Activated CD4-positive, alpha-beta memory T cell treated with anti-CD3 and anti-CD28 coated beads, Interleukin-2, amount 10 ng/mL, durations not matched to agents 7 days and 5 days (primary cell): Measurements from ENCODE around the gene ATP2B1. TPM values are rescaled to one million over a fixed set of nuclear protein-coding genes. Genes with fewer than 3 reads are reported as not detected.

Experiments used
- CTCF ChIA-PET: fragments of 350-600 bp; sonication (Branson Sonifier 250); formaldehyde crosslinking; loops from one replicate; lab custom pipeline; 2021; ENCODE audit warnings: antibody characterized with exemption, inconsistent platforms; lab: Charles Lee
- POLR2A ChIA-PET: fragments of 350-600 bp; sonication (Branson Sonifier 250); formaldehyde crosslinking; loops from one replicate; lab custom pipeline; 2021; ENCODE audit warnings: antibody characterized with exemption; lab: Charles Lee
- DNase-seq: peaks from one replicate; pipeline ENCODE4 v3.0.0-alpha.2; 2020
- H3K27ac Mint-ChIP-seq: one replicate; pipeline ENCODE4 v1.8.0; 2021; ENCODE audit warnings: mild to moderate bottlenecking, mixed read lengths
- H3K27me3 Mint-ChIP-seq: one replicate; pipeline ENCODE4 v1.8.0; 2021; ENCODE audit warnings: mixed read lengths
- H3K36me3 Mint-ChIP-seq: one replicate; pipeline ENCODE4 v1.8.0; 2021; ENCODE audit warnings: low read depth, mixed read lengths
- H3K4me1 Mint-ChIP-seq: one replicate; pipeline ENCODE4 v1.8.0; 2021; ENCODE audit warnings: mixed read lengths
- H3K4me3 Mint-ChIP-seq: one replicate; pipeline ENCODE4 v1.8.0; 2021; ENCODE audit warnings: mild to moderate bottlenecking, mixed read lengths
- H3K9me3 Mint-ChIP-seq: one replicate; pipeline ENCODE4 v1.8.0; 2021; ENCODE audit warnings: mixed read lengths
- total RNA-seq, 2 experiments: library from RNA; stranded (reverse); gene quantifications; one replicate each; pipeline ENCODE4 v1.2.3, GENCODE V29; 2021

The ATP2B1 gene
- total RNA-seq, 2 experiments from 2014 or later = 29.7 to 33.4 TPM

DNA sequence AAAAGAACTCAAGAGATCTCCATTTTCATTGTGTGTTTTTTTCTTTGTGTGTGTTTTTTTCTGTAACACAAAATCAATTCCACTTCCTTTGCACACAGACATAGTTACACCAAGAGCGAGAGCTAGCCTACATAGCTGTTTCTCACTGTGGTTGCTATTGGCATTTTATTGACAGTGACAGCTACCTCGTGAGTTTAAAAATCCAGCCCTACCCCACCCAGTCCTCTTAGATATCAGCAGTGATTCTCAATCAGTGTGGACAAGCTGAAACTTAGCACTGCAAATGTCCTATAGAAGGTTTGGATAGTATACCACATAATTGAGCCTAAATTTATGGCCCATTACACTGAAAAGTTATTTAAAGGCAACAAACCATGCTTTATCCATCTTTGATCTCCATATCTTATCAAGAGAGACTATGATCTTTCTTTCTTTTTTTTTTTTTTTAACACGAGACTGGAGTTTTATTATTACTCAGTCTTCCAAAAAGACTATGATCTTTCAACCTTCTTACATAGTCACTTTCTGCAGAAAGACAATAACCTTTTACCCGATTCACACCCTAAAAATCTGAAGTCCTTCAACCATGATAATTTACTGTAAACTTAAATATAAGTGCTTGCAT is 46.8 kb downstream of the ATP2B1 start:
- no peaks in the 10 kb centered on the region for H3K9me3 Mint-ChIP-seq
- DNase-seq = no peak
- no peak overlapping the region for H3K4me3 Mint-ChIP-seq
- peaks cover 13% of the 10 kb centered on the region for H3K36me3 Mint-ChIP-seq
- ChIA-PET POLR2A (interaction anchor here (2.5 kb wide), 1 partner anchor 47 kb away, joined by 14 read pairs; the partner anchor contains the start of gene ATP2B1), CTCF (no interaction called here)
- H3K27ac Mint-ChIP-seq = no peak overlapping the region
- H3K4me1 Mint-ChIP-seq = peaks cover 22% of the 10 kb centered on the region
- no peaks in the 10 kb centered on the region for H3K27me3 Mint-ChIP-seq

DNA sequence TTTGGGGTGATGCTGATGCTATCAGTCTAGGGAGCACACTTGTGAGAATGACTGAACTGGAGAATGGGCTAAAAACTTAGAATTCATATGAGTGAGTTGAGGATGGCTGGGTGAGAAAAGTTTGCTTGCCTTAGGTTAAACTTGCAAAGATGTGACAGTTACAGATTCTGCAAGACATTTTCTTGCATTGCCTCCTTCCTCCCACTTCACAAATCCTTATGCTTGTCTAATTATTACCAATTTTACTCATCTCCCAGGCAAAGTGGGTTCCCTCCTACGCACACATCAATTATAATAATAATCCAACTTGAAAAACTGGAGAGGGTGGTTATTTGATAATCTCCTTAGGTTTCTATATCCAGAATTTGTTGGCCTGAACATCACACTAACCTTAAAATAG is 50.9 kb downstream of the ATP2B1 start:
- ChIA-PET CTCF (no interaction called here), POLR2A (interaction anchor here (0.6 kb wide), 1 partner anchor 65 kb away, joined by 3 read pairs; no protein-coding TSS in a partner anchor)
- H3K27ac Mint-ChIP-seq = no peak overlapping the region
- DNase-seq = no peak
- peaks cover 25% of the 10 kb centered on the region for H3K36me3 Mint-ChIP-seq
- no peak overlapping the region for H3K4me3 Mint-ChIP-seq
- peaks cover 5% of the 10 kb centered on the region for H3K9me3 Mint-ChIP-seq
- peaks cover 10% of the 10 kb centered on the region for H3K4me1 Mint-ChIP-seq
- no peaks in the 10 kb centered on the region for H3K27me3 Mint-ChIP-seq

DNA sequence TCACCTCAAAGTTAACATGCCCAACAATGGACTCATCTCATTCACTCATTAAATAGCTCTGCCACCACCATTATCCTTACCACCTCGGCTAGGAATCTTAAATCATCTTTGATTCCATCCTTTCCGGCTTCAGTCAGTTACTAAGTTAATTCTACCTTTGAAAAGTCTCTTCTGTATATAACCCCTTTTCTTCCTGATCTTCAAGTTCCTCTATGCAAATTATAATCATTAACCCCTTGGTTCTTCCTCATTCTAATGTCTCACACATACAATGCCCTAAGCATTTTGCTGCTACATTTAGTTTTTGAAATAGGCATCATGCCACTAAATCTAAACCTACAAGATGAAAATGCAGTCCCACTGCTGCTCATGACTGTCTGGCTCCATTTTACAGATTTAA is 51.6 kb downstream of the ATP2B1 start:
- H3K9me3 Mint-ChIP-seq = peaks cover 6% of the 10 kb centered on the region
- H3K27ac Mint-ChIP-seq = no peak overlapping the region
- no peak for DNase-seq
- POLR2A ChIA-PET = no interaction called here
- no peak overlapping the region for H3K4me3 Mint-ChIP-seq
- peaks cover 30% of the 10 kb centered on the region for H3K36me3 Mint-ChIP-seq
- H3K27me3 Mint-ChIP-seq = no peaks in the 10 kb centered on the region
- CTCF ChIA-PET = no interaction called here
- H3K4me1 Mint-ChIP-seq = peaks cover 7% of the 10 kb centered on the region

DNA sequence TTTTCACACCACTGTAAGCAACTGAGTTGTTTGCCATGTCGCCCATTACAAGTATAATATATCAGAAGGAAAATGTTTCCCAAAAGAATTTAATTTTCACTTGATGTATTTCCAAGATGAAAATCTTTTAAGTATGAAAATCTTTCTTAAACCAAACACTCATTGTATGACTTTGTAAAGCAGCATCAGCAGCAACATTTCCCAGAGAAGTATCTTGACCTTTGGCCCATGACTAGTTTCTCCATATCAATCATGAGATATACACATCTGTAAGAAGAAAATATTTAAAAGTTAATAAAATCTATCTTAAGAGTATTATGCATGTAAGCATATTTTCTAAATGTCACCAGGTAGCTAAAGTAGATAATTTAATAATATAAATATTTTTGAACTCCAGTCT is 52.8 kb downstream of the ATP2B1 start:
- H3K27ac Mint-ChIP-seq = no peak overlapping the region
- DNase-seq = no peak
- no peak overlapping the region for H3K4me3 Mint-ChIP-seq
- ChIA-PET CTCF (no interaction called here), POLR2A (no interaction called here)
- H3K27me3 Mint-ChIP-seq = no peaks in the 10 kb centered on the region
- peaks cover 8% of the 10 kb centered on the region for H3K9me3 Mint-ChIP-seq
- no peaks in the 10 kb centered on the region for H3K4me1 Mint-ChIP-seq
- peaks cover 38% of the 10 kb centered on the region for H3K36me3 Mint-ChIP-seq

DNA sequence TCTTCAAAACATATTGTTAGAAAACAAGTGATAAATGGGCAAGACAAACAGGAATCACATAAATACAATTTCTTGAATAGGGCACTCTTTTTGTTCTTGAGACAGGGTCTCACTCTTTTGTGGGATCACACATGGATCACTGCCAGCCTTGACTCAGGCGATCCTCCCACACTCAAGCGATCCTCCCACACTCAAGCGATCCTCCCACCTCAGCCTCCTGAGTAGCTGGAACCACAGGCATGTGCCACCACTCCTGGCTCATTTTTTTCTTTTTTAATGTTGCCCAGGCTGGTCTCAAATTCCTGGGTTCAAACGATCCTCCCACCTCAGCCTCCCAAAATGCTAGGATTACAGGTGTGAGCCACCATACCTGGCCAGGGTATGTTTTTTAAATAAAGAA is 57.4 kb downstream of the ATP2B1 start:
- Mint-ChIP-seq H3K4me3 (no peak overlapping the region), H3K9me3 (peaks cover 11% of the 10 kb centered on the region)
- CTCF ChIA-PET = no interaction called here

DNA sequence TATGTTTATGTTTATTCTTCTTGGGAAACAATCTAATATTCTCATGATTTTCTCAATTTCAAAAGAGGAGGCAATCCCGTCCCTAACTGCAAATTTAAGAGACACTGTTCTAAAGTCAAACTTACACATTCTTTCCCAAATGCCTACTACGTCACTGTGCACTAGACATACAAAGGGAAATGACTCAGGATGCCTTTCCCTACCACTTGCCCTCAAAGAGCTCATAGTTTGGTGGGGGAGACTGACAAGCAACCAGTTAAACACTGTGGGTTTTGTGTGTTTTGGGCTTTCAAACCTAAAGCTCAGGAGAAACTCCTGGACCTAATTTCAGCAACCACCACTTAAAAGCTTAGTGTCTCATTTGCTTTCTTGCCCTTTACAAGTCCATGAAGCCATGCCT is 58.4 kb downstream of the ATP2B1 start:
- no peaks in the 10 kb centered on the region for H3K4me1 Mint-ChIP-seq
- peaks cover 46% of the 10 kb centered on the region for H3K36me3 Mint-ChIP-seq
- H3K9me3 Mint-ChIP-seq = peaks cover 11% of the 10 kb centered on the region
- ChIA-PET CTCF (no interaction called here), POLR2A (no interaction called here)
- H3K4me3 Mint-ChIP-seq = no peak overlapping the region
- no peak for DNase-seq
- no peaks in the 10 kb centered on the region for H3K27me3 Mint-ChIP-seq
- H3K27ac Mint-ChIP-seq = no peak overlapping the region

More for the DNA sequence above, 57.4 kb downstream of the ATP2B1 start:
- no peak for DNase-seq
- no peaks in the 10 kb centered on the region for H3K27me3 Mint-ChIP-seq
- POLR2A ChIA-PET = no interaction called here
- no peaks in the 10 kb centered on the region for H3K4me1 Mint-ChIP-seq
- H3K36me3 Mint-ChIP-seq = peaks cover 46% of the 10 kb centered on the region
- no peak overlapping the region for H3K27ac Mint-ChIP-seq

DNA sequence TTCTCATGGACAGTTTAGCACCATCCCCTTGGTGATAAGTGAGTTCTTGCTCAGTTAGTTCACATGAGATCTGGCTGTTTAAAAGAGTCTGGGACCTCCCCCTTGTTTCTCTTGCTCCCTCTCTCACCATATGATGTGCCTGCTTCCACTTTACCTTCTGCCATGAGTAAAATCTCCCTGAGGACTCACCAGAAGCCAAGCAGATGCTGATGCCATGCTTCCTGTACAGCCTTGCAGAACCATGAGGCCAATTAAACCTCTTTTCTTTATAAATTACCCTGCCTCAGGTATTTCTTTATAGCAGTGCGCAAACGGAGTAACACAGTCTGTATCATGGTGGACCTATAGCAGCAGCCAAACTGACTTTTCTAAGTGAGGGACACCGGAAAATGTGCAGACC is 58.8 kb downstream of the ATP2B1 start:
- no peak for DNase-seq
- ChIA-PET CTCF (no interaction called here), POLR2A (no interaction called here)
- no peak overlapping the region for H3K4me3 Mint-ChIP-seq
- H3K36me3 Mint-ChIP-seq = peaks cover 42% of the 10 kb centered on the region
- H3K4me1 Mint-ChIP-seq = no peaks in the 10 kb centered on the region
- no peak overlapping the region for H3K27ac Mint-ChIP-seq
- H3K27me3 Mint-ChIP-seq = no peaks in the 10 kb centered on the region
- peaks cover 11% of the 10 kb centered on the region for H3K9me3 Mint-ChIP-seq

DNA sequence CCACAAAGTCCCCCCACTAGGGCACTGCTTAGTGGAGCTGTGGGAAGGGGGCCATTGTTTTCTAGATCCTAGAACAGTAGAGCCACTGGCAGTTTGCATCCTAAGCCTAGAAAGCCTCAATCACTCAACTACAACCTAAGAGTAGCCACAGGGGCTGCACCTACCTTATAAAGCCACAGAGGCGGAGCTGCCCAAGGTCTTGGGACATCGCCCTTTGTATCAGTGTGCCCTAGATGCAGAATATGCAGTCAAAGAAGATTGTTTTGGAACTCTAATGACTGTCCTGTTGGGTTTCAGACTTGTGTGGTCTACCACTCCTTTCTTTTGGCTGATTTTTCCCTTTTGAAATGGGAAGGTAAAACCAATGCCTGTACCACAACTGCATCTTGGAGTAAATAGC is 59.5 kb downstream of the ATP2B1 start:
- Mint-ChIP-seq H3K4me3 (no peak overlapping the region), H3K9me3 (peaks cover 11% of the 10 kb centered on the region), H3K36me3 (peaks cover 41% of the 10 kb centered on the region), H3K27me3 (no peaks in the 10 kb centered on the region), H3K27ac (no peak overlapping the region), H3K4me1 (no peaks in the 10 kb centered on the region)
- ChIA-PET CTCF (no interaction called here), POLR2A (no interaction called here)
- no peak for DNase-seq

DNA sequence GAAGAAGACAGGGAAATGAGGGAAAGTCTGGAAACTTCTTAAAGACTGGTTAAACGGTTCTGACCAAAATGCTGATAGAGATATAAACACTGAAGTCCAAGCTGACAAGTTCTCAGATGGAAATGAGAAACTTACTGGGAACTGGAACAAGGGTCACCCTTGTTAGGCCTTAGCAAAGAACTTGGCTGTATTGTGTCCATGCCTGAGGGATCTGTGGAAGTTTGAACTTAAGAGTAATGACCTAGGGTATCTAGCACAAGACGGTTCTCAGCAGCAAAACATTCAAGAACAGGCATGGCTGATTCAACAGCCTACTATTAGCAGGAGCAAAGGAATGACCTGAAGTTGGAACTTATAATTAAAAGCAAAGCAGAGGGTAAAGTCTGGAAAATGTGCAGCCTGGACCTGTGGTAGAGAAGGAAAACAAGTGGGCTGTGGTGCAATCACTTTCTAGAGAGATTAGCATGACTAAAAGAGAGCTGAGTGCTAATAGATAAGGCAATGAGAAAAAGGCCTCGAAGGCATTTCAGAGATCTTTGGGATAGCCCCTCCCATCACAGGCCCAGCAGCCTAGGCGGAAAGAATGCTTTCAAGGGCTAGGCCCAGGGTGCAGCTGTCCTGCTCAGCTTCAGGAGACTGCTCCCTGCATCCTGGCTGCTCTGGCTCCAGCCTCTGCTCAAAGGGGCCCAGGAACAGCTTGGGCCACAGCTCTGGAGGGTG is 60.3 kb downstream of the ATP2B1 start:
- Mint-ChIP-seq H3K4me3 (no peak overlapping the region), H3K27ac (no peak overlapping the region), H3K36me3 (peaks cover 34% of the 10 kb centered on the region), H3K9me3 (peaks cover 6% of the 10 kb centered on the region), H3K27me3 (no peaks in the 10 kb centered on the region), H3K4me1 (no peaks in the 10 kb centered on the region)
- ChIA-PET POLR2A (no interaction called here), CTCF (no interaction called here)
- no peak for DNase-seq

DNA sequence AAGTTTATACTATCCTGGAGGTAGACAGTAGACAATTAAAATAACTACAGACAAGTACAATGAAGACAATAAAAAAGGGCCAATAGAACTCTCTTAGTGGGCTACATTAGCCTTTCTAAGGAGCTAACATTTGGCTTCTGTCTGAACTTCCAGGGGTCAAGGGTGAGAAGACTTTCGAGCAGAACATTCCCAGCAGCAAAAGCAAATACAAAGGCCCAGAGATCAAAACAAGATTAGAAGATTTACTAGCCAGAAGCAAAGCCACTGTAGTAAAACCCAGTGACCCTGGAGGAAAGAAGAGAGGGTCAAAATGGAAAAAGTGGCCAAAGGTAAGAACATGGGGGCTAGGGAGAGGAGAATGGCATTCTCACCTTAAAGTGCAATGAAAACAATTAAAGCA is 63.2 kb downstream of the ATP2B1 start:
- POLR2A ChIA-PET = no interaction called here
- no peak overlapping the region for H3K27ac Mint-ChIP-seq
- peaks cover 4% of the 10 kb centered on the region for H3K9me3 Mint-ChIP-seq

DNA sequence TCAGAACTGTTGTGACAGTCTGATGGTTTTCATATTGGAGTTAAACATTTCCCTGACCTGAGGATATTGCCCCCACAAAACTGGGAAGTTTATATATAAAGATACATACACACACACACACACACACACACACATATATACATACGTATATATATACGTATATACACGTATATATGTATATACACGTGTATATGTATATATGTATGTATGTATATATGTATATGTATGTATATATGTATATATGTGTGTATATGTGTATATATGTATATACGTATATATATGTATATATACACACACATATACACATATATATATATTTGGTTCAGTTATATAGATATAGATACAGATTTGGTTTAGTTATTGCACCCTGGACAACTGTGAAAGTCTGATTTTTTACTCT is 65.7 kb downstream of the ATP2B1 start:
- ChIA-PET CTCF (no interaction called here), POLR2A (no interaction called here)
- no peaks in the 10 kb centered on the region for H3K4me1 Mint-ChIP-seq
- H3K4me3 Mint-ChIP-seq = no peak overlapping the region
- H3K36me3 Mint-ChIP-seq = peaks cover 27% of the 10 kb centered on the region
- H3K27me3 Mint-ChIP-seq = no peaks in the 10 kb centered on the region
- DNase-seq = no peak
- H3K27ac Mint-ChIP-seq = no peak overlapping the region
- peaks cover 1% of the 10 kb centered on the region for H3K9me3 Mint-ChIP-seq

More for the DNA sequence above, 63.2 kb downstream of the ATP2B1 start:
- CTCF ChIA-PET = no interaction called here
- no peak for DNase-seq
- H3K36me3 Mint-ChIP-seq = peaks cover 28% of the 10 kb centered on the region
- no peaks in the 10 kb centered on the region for H3K27me3 Mint-ChIP-seq
- no peak overlapping the region for H3K4me3 Mint-ChIP-seq
- no peaks in the 10 kb centered on the region for H3K4me1 Mint-ChIP-seq

DNA sequence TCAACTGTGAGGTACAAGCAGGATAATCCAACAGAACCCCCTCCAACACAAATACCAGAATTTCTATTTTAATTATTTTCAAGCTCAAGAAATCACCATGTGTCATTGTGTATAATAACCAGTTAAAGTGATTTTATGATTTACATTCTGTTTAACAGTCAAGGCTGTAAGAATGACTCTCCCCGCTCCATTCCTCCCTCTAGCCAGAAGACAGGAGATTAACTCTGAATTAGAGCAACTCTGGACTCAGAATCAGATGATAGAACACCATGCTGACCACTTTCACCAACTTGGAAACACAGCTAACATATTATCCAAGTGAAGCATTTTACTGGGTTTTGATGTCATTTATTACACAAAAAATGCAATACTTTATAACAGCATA is 71.9 kb downstream of the ATP2B1 start:
- POLR2A ChIA-PET = no interaction called here
- Mint-ChIP-seq H3K27ac (no peak overlapping the region), H3K9me3 (peaks cover 1% of the 10 kb centered on the region), H3K4me1 (peaks cover 14% of the 10 kb centered on the region), H3K36me3 (peaks cover 44% of the 10 kb centered on the region), H3K4me3 (no peak overlapping the region), H3K27me3 (no peaks in the 10 kb centered on the region)
- CTCF ChIA-PET = no interaction called here
- no peak for DNase-seq

DNA sequence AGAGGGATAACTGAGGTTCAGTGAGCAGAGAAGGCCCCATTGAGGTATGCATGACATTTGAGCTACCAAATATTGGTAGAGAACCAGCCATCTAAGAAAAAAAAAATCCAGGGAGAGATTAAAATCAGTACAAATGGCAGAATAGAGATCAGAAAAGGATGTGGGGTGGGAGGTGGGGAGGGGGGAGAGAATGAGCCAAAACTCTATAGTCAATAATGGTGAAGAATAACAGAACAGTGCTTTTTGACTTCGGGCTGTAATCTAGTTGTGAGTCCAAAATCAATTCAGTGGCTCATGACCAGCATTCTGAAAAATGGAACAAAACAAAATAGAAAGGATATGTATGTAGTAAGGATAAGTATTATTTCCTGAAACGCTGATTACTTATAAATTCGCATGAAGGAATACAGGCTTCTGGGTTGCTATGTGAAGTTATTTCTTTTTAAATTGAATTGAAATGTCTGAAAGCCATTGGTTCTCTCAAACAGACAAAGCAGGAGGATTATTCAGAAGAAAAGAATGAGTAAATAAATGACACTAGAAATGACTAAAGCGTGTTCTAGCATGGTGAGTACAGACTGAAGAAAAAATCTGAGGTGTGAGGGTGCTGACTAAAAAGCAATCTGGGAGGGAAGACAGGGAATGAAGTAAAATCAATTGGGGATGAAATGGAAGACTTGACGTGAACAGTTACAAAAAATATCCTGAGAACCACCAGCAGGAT is 72.4 kb downstream of the ATP2B1 start:
- Mint-ChIP-seq H3K4me1 (peaks cover 14% of the 10 kb centered on the region), H3K27ac (no peak overlapping the region), H3K27me3 (no peaks in the 10 kb centered on the region), H3K4me3 (no peak overlapping the region), H3K9me3 (peaks cover 1% of the 10 kb centered on the region), H3K36me3 (peaks cover 45% of the 10 kb centered on the region)
- ChIA-PET CTCF (no interaction called here), POLR2A (no interaction called here)
- no peak for DNase-seq
